C4-2B (cell line): ENCODE measurements around the gene CDKL2.

ENCODE experiments used
- ZFX ChIP-seq: fragments of 450-650 bp; IDR thresholded peaks from 2 replicates; pipeline ENCODE4 v1.6.1; 2017
- TF ChIP-seq, protein P1 (sequence below): fragments of 450-650 bp; conservative IDR thresholded peaks from 2 replicates; pipeline ENCODE4 v1.5.1; 2017; ENCODE audit warnings: mild to moderate bottlenecking

DNA sequence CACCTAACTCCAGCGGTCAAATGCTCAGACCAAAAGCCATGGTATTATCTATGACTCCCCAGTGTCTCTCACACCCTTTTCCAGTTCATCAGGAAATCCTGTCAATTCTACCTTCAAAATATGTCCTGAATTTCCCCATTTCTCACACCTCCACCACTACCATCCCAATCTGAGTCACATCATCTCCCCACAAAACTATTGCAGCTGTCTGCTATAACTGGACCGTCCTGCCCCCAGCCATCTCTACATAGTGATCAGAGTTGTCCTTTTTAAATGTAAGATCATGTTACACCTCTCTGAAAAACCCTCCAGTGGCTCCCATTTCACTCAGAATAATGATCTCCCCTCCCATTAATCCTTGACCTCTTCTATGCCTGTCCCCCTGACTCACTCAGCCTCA, 81.3 kb downstream of the CDKL2 start:
- TF ChIP-seq, protein P1, sequence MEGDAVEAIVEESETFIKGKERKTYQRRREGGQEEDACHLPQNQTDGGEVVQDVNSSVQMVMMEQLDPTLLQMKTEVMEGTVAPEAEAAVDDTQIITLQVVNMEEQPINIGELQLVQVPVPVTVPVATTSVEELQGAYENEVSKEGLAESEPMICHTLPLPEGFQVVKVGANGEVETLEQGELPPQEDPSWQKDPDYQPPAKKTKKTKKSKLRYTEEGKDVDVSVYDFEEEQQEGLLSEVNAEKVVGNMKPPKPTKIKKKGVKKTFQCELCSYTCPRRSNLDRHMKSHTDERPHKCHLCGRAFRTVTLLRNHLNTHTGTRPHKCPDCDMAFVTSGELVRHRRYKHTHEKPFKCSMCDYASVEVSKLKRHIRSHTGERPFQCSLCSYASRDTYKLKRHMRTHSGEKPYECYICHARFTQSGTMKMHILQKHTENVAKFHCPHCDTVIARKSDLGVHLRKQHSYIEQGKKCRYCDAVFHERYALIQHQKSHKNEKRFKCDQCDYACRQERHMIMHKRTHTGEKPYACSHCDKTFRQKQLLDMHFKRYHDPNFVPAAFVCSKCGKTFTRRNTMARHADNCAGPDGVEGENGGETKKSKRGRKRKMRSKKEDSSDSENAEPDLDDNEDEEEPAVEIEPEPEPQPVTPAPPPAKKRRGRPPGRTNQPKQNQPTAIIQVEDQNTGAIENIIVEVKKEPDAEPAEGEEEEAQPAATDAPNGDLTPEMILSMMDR, result no peak
- no peak for TF ChIP-seq ZFX
